OCI-LY3 (cell line): ENCODE measurements around the gene CACNB1.

ENCODE experiments used
- CTCF ChIP-seq: fragments of 200-600, 300-600 bp; sonication (generic); IDR thresholded peaks from 2 replicates; pipeline ENCODE4 v1.5.1; 2014; ENCODE audit warnings: antibody characterized with exemption, low read length, low read depth
- EZH2phosphoT487 ChIP-seq: fragments of 200-600 bp; shearing (Covaris generic); IDR thresholded peaks from 2 replicates; pipeline ENCODE4 v1.6.1; 2018; ENCODE audit warnings: antibody characterized with exemption, mixed run types, low read depth

- TF ChIP-seq CTCF (no peak), EZH2phosphoT487 (no peak)
Observed at GRCh38 chr17:39236981-39237441, 39.5 kb upstream of the CACNB1 start.
